A673 (cell line): ENCODE measurements around the gene TMEM203.
A peak's percentile ranks its signal among the peaks of the same experiment; 100 is the strongest.

Experiments used
- CTCF ChIP-seq: fragments of 300-800, 200-600 bp; sonication (generic); conservative IDR thresholded peaks from 2 replicates; pipeline ENCODE4 v1.5.1; 2017; ENCODE audit warnings: low read depth, mild to moderate bottlenecking, antibody characterized with exemption, low read length, moderate library complexity, mixed read lengths
- EZH2 ChIP-seq: fragments of 200-600 bp; sonication (generic); IDR thresholded peaks from 2 replicates; pipeline ENCODE4 v1.6.1; 2017; ENCODE audit warnings: borderline replicate concordance, low read depth, mild to moderate bottlenecking, mixed read lengths, antibody characterized with exemption, low read length; ENCODE audit not compliant: poor library complexity, severe bottlenecking

- peak; percentile 45 for TF ChIP-seq CTCF
- no peak for TF ChIP-seq EZH2
These were observed 16.8 kb downstream of the TMEM203 start, which contains the start of the genes ANAPC2 and SSNA1 for GRCh38 chr9:137188490-137189296.
